Measurements from ENCODE around the gene PGLYRP4. TPM values are rescaled to one million over a fixed set of nuclear protein-coding genes. Genes with fewer than 3 reads are reported as not detected.

The PGLYRP4 gene
- total RNA-seq, 1 donor from 2014 or later = not detected

- Mint-ChIP-seq H3K4me3 (ENCODE audit: low read depth) (no peak overlapping the region), H3K4me1 (ENCODE audit: low read depth) (no peaks in the 10 kb centered on the region), H3K27ac (no peak overlapping the region), H3K27me3 (peaks cover 45% of the 10 kb centered on the region), H3K9me3 (ENCODE audit: low read depth) (no peaks in the 10 kb centered on the region), H3K36me3 (ENCODE audit: insufficient read depth) (no peaks in the 10 kb centered on the region)
- DNase-seq (ENCODE audit: low spot score, unreplicated experiment) = no peak
- no peak for TF ChIP-seq CTCF (IDR thresholded peaks at IDR 0.05; ENCODE audit: unreplicated experiment)
Measured at GRCh38 chr1:153392258-153392657, 43.6 kb upstream of the PGLYRP4 start.

GRCh38 chr1:153390938-153391710, 42.5 kb upstream of the PGLYRP4 start, which contains the start of gene S100A8:
TSS of gene S100A8 (minus strand) at chr1:153391073. CDS start at chr1:153390535, 538 bp downstream.
- DNase-seq (ENCODE audit: low spot score, unreplicated experiment) = no peak
- no peaks in the 10 kb centered on the region for H3K9me3 Mint-ChIP-seq (ENCODE audit: low read depth)
- no peaks in the 10 kb centered on the region for H3K4me1 Mint-ChIP-seq (ENCODE audit: low read depth)
- no peak for TF ChIP-seq CTCF (IDR thresholded peaks at IDR 0.05; ENCODE audit: unreplicated experiment)
- no peaks in the 10 kb centered on the region for H3K36me3 Mint-ChIP-seq (ENCODE audit: insufficient read depth)
- peaks cover 47% of the 10 kb centered on the region for H3K27me3 Mint-ChIP-seq
- no peak within 1 kb of the TSS for H3K27ac Mint-ChIP-seq
- no peak within 1 kb of the TSS for H3K4me3 Mint-ChIP-seq (ENCODE audit: low read depth)

- peaks cover 40% of the 10 kb centered on the region for H3K27me3 Mint-ChIP-seq
- no peak for DNase-seq (ENCODE audit: low spot score, unreplicated experiment)
- no peaks in the 10 kb centered on the region for H3K9me3 Mint-ChIP-seq (ENCODE audit: low read depth)
- H3K27ac Mint-ChIP-seq = no peak overlapping the region
- H3K36me3 Mint-ChIP-seq (ENCODE audit: insufficient read depth) = no peaks in the 10 kb centered on the region
- H3K4me1 Mint-ChIP-seq (ENCODE audit: low read depth) = no peaks in the 10 kb centered on the region
- TF ChIP-seq CTCF (IDR thresholded peaks at IDR 0.05; ENCODE audit: unreplicated experiment) = no peak
- no peak overlapping the region for H3K4me3 Mint-ChIP-seq (ENCODE audit: low read depth)
Measured at GRCh38 chr1:153389973-153390879, 41.6 kb upstream of the PGLYRP4 start.

- no peaks in the 10 kb centered on the region for H3K9me3 Mint-ChIP-seq (ENCODE audit: low read depth)
- H3K4me1 Mint-ChIP-seq (ENCODE audit: low read depth) = no peaks in the 10 kb centered on the region
- H3K27ac Mint-ChIP-seq = no peak overlapping the region
- no peak for DNase-seq (ENCODE audit: low spot score, unreplicated experiment)
- no peaks in the 10 kb centered on the region for H3K36me3 Mint-ChIP-seq (ENCODE audit: insufficient read depth)
- H3K4me3 Mint-ChIP-seq (ENCODE audit: low read depth) = no peak overlapping the region
- H3K27me3 Mint-ChIP-seq = peaks cover 42% of the 10 kb centered on the region
- no peak for TF ChIP-seq CTCF (IDR thresholded peaks at IDR 0.05; ENCODE audit: unreplicated experiment)
Measured at GRCh38 chr1:153389401-153389800, 40.8 kb upstream of the PGLYRP4 start.

GRCh38 chr1:153387785-153388184, 39.1 kb upstream of the PGLYRP4 start:
- Mint-ChIP-seq H3K27me3 (peaks cover 44% of the 10 kb centered on the region), H3K9me3 (ENCODE audit: low read depth) (peaks cover 1% of the 10 kb centered on the region), H3K27ac (no peak overlapping the region), H3K36me3 (ENCODE audit: insufficient read depth) (no peaks in the 10 kb centered on the region), H3K4me3 (ENCODE audit: low read depth) (no peak overlapping the region), H3K4me1 (ENCODE audit: low read depth) (no peaks in the 10 kb centered on the region)
- TF ChIP-seq CTCF (IDR thresholded peaks at IDR 0.05; ENCODE audit: unreplicated experiment) = no peak
- no peak for DNase-seq (ENCODE audit: low spot score, unreplicated experiment)

Measured in progenitor cell of endocrine pancreas (in vitro differentiated cells).